ENCODE measurements around the gene PTPN13.
"Not testable (repeated sequence)": the region's sequence is repeated elsewhere in the genome, so short reads cannot be mapped to it uniquely, and the experiment has no call there.

Gene PTPN13

DNA sequence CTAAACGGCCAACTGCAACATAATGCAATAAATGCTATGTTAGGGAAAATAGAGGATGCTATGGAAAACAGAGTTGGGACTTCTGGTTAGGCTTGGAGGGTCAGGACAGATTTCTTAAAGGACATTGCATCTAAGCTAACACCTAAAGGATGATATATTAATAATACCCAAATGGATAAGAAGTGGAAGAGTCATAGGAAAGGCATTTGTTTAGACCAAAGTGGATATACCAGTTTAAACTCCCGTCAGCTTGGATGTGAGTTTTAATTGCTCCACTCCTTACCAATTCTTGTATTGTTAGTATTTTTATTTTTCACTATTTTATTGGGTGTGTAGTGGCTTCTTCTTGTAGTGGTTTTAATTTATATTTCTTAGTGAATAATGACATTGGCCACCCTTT lies 93.9 kb downstream of the PTPN13 start:
- FAIRE-seq (peak; percentile 92), DNase-seq (ENCODE audit: low spot score) (peak; percentile 70)

DNA sequence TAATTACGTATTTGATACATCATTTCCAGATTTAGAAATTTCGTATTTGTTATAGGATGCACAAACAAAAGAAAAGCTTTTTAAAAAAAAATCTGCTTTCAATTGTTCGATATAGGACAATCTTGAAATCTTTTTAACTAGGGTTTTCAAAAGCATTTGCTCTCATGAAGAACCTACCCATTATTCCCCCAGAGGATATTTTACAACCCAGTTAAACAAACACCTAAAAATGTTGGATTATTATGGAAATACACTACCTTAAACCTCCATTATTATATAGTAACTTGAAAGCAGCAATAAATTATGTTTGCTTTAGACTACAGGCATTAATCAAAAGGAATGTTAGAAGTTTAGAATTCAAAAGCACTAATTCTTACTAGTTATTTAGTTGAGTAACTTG lies 110.5 kb downstream of the PTPN13 start:
- FAIRE-seq (no peak), DNase-seq (ENCODE audit: low spot score) (no peak)

DNA sequence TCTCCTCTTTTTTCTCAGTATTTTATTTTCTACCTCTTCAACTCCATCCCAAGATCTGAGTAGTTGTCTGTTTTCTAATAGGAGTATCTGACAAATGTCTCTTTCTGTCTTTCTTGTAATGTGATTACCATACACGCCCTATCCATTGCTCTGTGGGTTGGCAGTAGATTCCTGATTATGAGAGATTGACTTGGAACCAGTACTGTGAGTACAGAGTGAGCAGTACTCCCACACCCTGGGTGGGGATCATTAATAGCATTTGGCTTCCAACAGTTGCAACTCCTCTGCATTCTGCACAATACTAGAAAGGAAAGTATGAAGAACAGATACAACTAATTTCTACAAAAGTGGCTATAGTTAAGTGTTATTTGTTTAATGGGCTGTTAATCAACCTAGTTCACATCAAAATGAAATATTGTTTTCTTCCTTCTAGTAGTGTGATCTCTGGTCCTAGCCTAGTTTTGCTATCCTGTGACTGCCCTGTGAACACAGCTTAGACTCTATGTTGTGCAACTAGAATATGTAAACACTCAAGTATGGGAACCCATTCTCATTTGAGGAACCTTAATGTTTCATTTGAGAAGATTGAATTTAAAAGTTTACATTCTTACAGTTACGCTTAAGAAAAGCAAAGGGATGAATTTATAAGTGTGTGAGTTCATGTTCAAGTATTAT lies 112.9 kb downstream of the PTPN13 start:
- no peak for FAIRE-seq
- no peak for DNase-seq (ENCODE audit: low spot score)

DNA sequence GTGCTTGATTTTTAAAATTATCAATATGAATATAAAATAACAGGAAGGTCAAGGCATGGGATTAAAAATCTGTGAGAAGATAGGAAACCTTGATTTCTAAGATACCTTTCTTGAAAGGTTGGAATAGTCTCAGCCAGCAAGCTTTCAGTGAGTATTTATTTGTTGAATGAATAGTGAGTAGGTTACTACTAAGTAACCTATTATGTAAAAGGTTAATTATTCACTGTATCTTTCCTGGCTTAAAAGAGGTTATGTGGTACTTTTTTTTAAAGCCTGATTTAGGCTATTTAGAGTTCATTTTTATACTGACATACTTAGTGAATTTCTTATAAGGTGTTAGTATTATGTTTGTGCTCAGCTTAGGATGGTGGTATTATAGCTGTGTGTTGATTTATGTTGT lies 123.5 kb downstream of the PTPN13 start:
- peak; percentile 93 for FAIRE-seq
- DNase-seq (ENCODE audit: low spot score), result peak; percentile 25

DNA sequence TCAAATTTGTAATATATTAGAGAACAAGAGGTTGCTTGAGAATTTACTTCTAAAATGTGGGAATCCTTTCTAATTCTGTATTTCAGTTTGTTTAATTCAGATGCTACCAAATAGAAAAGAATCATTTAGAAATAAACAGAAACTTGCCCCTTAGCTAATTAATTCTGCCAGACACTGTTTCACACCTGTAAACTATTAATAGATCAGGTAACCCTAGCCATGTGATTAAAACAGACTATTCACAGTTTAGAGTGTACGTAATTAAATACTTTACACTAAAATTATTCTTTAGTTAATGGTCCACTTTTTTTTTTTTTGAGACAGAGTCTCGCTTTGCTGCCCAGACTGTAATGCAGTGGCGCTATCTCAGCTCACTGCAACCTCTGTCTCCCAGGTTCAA lies 124.0 kb downstream of the PTPN13 start:
- FAIRE-seq (no peak), DNase-seq (ENCODE audit: low spot score) (no peak)

DNA sequence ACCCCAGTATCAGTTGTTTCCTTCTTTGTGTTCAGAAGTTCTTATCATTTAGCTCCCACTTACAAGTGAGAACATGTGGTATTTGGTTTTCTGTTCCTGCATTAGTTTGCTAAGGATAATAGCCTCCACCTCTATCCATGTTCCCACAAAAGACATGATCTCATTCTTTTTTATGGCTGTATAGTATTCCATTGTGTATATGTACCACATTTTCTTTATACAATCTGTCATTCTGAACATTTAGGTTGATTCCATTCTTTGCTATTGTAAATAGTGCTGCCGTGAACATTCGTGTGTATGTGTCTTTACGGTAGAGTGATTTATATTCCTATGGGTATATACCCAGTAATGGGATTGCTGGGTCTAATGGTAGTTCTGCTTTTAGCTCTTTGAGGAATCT lies 125.0 kb downstream of the PTPN13 start:
- not testable (repeated sequence) for FAIRE-seq; DNase-seq (ENCODE audit: low spot score)

DNA sequence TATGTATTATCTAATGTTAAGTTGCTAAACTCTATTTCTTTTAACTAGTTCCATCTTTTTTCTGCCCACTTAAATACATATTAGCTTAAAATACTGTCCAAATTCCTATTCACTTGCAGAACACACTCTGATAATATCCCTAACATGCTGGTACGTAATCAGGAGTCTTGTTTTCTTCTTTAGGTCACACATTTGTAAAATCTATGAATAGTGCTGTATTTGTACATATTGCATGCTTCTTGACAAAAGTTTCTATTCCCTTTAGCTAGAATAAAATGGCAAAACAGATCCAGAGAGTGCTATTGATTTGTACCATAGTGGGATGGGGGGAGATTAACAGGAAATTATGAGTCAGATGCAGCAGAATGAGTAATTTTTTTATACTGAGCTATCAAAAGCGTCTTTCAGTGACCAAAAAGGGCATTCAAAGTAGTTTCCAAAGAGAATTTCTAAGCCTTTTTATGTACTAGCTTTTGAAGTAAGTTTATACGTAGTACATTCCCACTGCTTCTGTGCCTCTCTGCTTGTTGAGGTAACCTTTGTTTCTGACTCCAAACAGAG lies 126.5 kb downstream of the PTPN13 start:
- no peak for FAIRE-seq
- DNase-seq (ENCODE audit: low spot score), result no peak

DNA sequence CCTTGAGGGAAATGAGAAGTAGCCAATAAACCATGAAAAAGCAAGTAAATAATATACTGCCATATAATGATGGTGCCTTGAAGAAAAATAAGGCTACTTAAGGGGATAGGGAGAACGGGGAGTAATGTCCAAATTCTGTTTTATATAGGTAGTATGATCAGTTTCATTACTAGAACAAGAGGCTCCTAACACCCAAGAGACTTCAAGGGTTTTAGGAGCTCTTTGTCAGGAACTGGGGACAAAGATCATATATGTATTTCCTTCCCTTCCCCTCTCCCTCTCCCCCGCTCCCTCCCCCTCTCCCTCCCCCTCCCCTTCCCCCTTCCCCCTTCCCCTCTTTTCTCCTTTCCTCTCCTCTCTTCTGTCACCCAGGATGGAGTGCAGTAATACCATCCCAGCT lies 127.3 kb downstream of the PTPN13 start:
- FAIRE-seq, result no peak

DNA sequence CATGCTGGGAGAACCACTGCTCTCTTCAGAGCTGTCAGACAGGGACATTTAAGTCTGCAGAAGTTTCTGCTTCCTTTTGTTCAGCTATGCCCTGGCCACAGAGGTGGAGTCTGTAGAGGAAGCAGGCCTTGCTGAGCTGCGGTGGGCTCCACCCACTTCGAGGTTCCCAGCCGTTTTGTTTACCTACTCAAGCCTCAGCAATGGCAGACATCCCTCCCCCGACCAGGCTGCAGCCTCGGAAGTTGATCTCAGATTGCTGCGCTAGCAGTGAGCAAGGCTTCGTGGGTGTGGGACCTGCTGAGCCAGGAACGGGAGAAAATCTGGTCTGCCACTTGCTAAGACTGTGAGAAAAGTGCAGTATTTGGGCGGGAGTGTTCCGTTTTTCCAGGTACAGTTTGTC lies 136.2 kb downstream of the PTPN13 start:
- no peak for FAIRE-seq

More for the DNA sequence above, 127.3 kb downstream of the PTPN13 start:
- no peak for DNase-seq (ENCODE audit: low spot score)

DNA sequence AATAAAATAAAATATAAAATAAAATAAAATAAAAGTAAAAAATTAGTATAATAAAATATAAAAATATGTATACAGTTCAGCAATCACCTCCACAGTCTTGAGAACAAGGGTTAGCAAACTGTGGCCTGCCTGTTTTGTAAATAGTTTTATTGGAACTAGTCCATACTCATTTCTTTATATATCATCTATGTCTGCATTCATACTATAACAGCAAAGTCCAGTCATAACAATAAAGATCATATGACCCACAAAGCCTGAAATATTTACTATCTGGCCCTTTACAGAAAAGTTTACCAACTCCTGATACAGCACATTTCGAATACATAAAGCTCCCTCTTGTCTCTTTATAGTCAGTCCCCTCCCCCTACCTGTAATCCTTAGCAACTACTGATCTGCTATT lies 143.1 kb downstream of the PTPN13 start:
- DNase-seq (ENCODE audit: low spot score), result no peak
- no peak for FAIRE-seq

More for the DNA sequence above, 136.2 kb downstream of the PTPN13 start:
- DNase-seq (ENCODE audit: low spot score), result no peak

DNA sequence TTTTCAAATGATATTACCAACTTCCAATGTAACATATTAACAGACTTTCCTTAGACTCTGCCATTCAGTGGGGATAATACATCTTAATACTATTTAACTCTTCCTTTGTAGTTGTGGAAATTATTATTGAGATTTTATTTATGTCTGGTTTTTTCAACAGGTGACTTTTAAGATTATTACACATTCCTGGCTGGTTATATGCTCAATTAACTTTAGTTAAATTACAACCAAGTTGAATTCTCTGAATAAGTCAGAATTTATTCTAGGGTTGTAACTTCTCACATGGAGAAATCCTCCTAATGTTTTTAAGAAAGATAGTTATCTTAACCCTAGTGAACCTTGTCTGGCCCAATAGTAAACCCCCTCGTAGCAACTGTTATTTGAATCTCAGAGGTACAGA lies 147.7 kb downstream of the PTPN13 start:
- DNase-seq (ENCODE audit: low spot score) (peak; percentile 6), FAIRE-seq (peak; percentile 95)

DNA sequence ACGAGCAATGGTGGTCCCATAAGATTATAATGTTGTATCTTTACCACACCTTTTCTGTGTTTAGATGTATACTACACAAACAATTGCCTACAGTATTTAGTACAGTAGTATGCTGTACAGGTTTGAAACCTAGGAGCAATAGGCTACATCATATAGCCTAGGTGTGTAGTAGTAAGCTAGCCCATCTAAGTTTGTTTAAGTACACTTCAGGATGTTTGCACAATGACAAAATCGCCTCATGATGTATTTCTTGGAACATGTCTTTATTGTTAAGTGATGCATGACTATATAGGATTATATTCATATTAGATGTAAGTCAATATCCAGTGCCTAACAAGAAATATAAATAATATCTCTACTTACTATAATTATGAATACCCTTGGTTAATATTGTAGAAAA lies 150.5 kb downstream of the PTPN13 start:
- DNase-seq (ENCODE audit: low spot score), result no peak

DNA sequence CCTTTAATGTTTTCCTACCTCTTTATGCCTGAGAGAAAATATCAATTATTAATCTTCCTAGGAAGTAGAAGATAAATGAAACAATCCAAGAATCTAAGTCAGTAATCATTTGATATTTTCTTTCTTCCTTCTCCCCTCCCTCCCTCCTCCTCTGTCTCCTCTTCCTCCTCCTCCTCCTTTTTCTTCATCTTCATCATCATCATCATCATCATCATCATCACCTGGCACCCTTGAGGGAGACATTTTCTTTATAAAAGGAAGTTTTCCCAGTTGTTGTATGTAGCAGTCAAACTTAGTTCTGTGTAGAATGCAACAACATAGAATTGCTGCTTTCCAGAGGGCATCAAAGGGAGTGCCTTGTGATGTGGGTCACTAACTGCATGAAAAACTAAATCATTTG lies 155.0 kb downstream of the PTPN13 start:
- DNase-seq (ENCODE audit: low spot score), result no peak

More for the DNA sequence above, 150.5 kb downstream of the PTPN13 start:
- no peak for FAIRE-seq

DNA sequence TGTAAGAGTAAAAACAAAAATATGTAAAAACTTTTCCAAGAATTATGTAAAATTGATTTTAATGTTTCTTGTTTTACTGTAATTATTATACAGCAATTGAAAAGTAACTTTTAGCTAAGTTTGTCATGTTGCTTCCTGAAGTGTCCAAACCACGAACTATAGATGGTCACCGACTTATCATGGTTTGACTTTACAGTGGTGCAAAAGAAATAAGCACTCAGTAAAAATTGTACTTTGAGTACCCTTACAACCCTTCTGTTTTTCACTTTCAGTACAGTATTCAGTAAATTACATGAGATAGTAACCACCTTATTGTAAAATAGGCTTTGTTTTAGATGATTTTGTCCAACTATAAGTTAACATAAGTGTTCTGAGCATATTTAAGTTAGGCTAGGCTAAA lies 161.3 kb downstream of the PTPN13 start:
- peak; percentile 41 for FAIRE-seq
- no peak for DNase-seq (ENCODE audit: low spot score)

More for the DNA sequence above, 155.0 kb downstream of the PTPN13 start:
- no peak for FAIRE-seq

DNA sequence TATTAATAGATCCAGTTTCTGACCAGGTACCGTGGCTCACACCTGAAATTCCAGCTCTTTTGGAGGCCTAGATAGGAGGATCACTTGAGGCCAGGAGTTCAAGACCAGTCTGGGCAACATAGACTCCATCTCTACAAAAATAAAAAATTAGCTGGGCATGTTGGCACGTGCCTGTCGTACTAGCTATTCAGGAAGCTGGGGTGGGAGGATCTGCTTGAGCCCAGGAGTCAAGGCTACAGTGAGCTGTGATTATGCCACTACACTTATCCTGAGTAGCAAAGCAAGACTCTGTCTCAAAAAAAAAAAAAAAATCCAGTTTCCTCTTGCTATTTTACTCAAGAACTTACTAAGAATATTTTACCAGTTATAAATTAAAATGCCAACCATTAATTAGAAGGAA lies 163.4 kb downstream of the PTPN13 start:
- DNase-seq (ENCODE audit: low spot score) (no peak), FAIRE-seq (no peak)

DNA sequence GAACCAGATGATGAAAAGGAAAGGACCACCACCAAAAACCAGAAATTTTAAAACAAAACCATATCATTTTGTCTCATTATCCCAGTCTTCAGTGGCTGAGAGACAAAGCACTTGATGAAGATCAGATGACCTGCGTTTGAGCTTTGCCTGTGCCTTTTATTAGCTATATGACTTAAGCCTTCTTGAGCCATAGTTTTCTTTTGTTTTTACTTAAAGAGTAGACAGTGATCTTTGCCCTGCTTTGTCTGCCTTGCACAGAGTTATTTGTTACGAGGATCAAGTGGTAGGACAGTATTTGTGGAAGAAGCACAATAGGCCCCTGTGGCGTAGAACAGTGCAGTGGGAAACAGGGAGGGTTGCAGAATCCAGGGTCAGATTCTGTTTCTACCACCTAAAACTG lies 165.2 kb downstream of the PTPN13 start:
- DNase-seq (ENCODE audit: low spot score) (no peak), FAIRE-seq (no peak)

DNA sequence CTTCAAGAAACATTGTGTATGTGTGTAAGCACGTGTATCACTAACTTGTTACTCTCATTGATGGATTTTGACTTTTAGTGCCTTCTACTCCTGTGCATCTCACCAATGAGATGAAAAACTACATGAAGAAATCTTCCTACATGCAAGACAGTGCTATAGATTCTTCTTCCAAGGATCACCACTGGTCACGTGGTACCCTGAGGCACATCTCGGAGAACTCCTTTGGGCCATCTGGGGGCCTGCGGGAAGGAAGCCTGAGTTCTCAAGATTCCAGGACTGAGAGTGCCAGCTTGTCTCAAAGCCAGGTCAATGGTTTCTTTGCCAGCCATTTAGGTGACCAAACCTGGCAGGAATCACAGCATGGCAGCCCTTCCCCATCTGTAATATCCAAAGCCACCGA lies 168.5 kb downstream of the PTPN13 start:
- FAIRE-seq, result no peak
- no peak for DNase-seq (ENCODE audit: low spot score)

DNA sequence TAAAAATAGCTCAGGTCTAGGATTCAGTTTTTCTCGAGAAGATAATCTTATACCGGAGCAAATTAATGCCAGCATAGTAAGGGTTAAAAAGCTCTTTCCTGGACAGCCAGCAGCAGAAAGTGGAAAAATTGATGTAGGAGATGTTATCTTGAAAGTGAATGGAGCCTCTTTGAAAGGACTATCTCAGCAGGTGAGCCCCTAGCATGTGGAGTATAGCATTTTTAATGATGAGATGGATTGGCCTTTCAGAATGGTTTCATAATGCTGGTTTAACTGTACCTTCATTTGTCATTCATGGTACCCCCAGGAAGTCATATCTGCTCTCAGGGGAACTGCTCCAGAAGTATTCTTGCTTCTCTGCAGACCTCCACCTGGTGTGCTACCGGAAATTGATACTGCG lies 175.7 kb downstream of the PTPN13 start:
- FAIRE-seq (no peak), DNase-seq (ENCODE audit: low spot score) (no peak)

DNA sequence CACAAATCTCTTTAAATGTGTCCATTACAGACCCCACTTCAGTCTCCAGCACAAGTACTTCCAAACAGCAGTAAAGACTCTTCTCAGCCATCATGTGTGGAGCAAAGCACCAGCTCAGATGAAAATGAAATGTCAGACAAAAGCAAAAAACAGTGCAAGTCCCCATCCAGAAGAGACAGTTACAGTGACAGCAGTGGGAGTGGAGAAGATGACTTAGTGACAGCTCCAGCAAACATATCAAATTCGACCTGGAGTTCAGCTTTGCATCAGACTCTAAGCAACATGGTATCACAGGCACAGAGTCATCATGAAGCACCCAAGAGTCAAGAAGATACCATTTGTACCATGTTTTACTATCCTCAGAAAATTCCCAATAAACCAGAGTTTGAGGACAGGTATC lies 177.0 kb downstream of the PTPN13 start:
- FAIRE-seq, result no peak
- no peak for DNase-seq (ENCODE audit: low spot score)

DNA sequence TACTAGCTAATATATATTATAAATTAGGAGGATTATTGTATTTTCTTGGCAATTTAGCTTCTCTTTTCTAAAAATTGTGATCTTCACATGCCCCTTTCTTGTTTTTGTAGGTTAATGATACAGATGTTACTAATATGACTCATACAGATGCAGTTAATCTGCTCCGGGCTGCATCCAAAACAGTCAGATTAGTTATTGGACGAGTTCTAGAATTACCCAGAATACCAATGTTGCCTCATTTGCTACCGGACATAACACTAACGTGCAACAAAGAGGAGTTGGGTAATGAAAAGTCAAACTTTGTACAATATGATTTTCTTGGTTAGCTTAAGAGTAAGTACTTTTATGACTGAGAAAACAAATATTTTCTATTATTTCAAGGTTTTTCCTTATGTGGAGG lies 180.9 kb downstream of the PTPN13 start:
- DNase-seq (ENCODE audit: low spot score), result no peak
- no peak for FAIRE-seq

DNA sequence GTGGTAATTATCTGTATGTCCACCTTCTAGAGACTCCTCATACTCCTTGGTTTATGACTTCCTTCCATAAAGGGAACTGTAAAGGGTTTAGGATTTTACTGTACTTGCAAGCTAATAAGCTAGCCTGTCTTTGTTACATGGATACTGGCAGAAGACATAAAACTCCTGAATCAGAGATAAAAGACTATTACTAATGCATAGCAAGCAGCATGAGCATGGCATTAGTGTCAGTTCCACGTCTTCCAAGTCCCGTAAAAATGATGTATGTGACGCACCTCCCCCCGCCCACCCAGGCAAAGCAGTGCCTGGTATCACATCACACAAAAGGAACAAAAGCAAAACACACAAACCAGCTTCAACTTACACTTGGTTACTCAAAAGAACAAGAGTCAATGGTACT lies 184.1 kb downstream of the PTPN13 start:
- FAIRE-seq (no peak), DNase-seq (ENCODE audit: low spot score) (no peak)

DNA sequence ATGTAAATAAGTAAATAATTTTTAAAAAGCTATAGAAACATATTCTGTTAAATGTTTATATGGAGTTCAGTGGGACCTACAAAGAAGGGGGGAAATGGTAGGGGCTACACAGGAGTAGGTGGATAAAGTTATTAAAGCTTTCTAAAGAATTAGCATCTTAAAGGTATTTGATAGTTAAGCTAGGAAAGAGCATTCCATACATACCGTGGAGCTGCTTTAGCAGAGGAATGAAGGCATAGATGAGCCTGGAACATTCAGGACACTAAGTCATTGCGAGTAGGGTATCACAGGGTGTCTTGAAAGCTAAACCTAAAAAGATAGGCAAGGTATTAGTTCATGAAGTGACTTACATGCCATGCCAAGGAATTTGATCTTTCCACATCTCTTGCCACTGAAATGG lies 194.7 kb downstream of the PTPN13 start:
- DNase-seq (ENCODE audit: low spot score) (no peak), FAIRE-seq (no peak)

DNA sequence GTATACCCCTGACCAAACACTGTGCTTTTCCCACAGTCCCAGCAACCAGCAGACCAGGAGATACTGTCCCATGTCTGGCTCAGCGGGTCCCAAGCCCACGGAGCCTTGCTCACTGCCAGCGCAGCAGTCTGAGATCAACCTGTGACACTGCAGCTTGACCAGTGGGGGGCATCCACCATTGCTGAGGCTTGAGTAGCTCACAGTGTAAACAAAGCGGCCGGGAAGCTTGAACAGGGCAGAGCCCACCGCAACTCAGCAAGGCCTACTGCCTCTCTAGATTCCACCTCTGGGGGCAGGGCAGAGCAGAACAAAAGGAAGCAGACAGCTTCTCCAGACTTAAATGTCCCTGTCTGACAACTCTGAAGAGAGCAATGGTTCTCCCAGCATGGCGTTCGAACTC lies 197.0 kb downstream of the PTPN13 start:
- no peak for DNase-seq (ENCODE audit: low spot score)
- no peak for FAIRE-seq
